ENCODE data around the gene GATAD2A.

GATAD2A gene

DNA sequence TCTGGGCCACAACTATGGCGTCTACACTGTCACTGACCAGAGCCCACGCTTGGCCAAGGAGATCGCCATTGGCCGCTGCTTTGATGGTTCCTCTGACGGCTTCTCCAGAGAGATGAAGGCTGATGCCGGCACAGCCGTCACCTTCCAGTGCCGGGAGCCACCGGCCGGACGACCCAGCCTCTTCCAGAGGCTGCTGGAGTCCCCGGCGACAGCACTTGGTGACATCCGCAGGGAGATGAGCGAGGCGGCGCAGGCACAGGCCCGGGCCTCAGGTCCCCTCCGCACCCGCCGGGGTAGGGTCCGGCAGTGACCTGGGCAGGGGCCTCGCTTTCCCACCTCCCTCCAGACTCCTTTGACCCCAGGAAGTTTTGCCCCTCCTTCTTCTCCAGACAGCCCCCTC, 140.2 kb downstream of the GATAD2A start:
- Histone ChIP-seq H3K4me2 (ENCODE audit: low read length) (no peak overlapping the region), H3K79me2 (ENCODE audit: low read length) (no peaks in the 10 kb centered on the region), H3K9ac (ENCODE audit: low read length) (no peak overlapping the region), H4K20me1 (ENCODE audit: insufficient read depth, low read length) (no peaks in the 10 kb centered on the region), H3K9me3 (ENCODE audit: insufficient read depth, low read length) (no peaks in the 10 kb centered on the region), H3K27me3 (ENCODE audit: low read depth, low read length) (no peaks in the 10 kb centered on the region), H2AFZ (ENCODE audit: low read depth, low read length) (no peak overlapping the region), H3K4me1 (ENCODE audit: low read length) (no peaks in the 10 kb centered on the region), H3K27ac (ENCODE audit: low read length) (no peak overlapping the region), H3K36me3 (replicated peaks; ENCODE audit: low read depth, low read length) (no peaks in the 10 kb centered on the region), H3K4me3 (ENCODE audit: low read length) (no peak overlapping the region)
- TF ChIP-seq, protein P1, sequence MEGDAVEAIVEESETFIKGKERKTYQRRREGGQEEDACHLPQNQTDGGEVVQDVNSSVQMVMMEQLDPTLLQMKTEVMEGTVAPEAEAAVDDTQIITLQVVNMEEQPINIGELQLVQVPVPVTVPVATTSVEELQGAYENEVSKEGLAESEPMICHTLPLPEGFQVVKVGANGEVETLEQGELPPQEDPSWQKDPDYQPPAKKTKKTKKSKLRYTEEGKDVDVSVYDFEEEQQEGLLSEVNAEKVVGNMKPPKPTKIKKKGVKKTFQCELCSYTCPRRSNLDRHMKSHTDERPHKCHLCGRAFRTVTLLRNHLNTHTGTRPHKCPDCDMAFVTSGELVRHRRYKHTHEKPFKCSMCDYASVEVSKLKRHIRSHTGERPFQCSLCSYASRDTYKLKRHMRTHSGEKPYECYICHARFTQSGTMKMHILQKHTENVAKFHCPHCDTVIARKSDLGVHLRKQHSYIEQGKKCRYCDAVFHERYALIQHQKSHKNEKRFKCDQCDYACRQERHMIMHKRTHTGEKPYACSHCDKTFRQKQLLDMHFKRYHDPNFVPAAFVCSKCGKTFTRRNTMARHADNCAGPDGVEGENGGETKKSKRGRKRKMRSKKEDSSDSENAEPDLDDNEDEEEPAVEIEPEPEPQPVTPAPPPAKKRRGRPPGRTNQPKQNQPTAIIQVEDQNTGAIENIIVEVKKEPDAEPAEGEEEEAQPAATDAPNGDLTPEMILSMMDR (IDR thresholded peaks at IDR 0.05; ENCODE audit: low read depth, low read length): no peak
- no peak for TF ChIP-seq EZH2phosphoT487 (IDR thresholded peaks at IDR 0.05; ENCODE audit: low read depth)

DNA sequence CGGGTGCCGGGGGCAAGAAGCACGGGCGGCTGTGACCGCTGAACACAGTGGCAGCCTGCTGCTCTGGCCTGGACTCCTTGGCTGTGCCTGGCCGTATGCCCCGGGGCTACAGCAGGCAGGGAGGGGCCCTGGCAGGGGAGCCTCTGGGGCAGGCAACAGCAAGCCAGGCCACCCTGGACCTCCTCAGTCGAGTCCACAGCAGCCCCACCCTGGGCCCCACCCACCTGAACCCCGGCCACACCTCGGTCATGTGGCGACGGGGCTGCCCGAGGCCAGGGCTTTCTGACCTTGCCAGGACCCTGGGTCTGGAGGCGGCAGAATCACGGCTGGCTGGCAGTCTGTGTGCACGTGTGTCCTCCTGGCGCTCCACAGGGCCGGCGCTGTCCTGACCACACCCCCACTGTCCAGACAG, 141.3 kb downstream of the GATAD2A start:
- no peak overlapping the region for H3K4me2 ChIP-seq (ENCODE audit: low read length)
- H3K4me1 ChIP-seq (ENCODE audit: low read length): no peaks in the 10 kb centered on the region
- no peak overlapping the region for H3K4me3 ChIP-seq (ENCODE audit: low read length)
- no peak for TF ChIP-seq EZH2phosphoT487 (IDR thresholded peaks at IDR 0.05; ENCODE audit: low read depth)
- TF ChIP-seq, protein P1 (IDR thresholded peaks at IDR 0.05; ENCODE audit: low read depth, low read length): no peak
- no peak overlapping the region for H3K27ac ChIP-seq (ENCODE audit: low read length)
- no peaks in the 10 kb centered on the region for H3K36me3 ChIP-seq (replicated peaks; ENCODE audit: low read depth, low read length)
- no peaks in the 10 kb centered on the region for H3K27me3 ChIP-seq (ENCODE audit: low read depth, low read length)
- no peaks in the 10 kb centered on the region for H3K79me2 ChIP-seq (ENCODE audit: low read length)
- no peak overlapping the region for H3K9ac ChIP-seq (ENCODE audit: low read length)
- no peak overlapping the region for H2AFZ ChIP-seq (ENCODE audit: low read depth, low read length)
- no peaks in the 10 kb centered on the region for H4K20me1 ChIP-seq (ENCODE audit: insufficient read depth, low read length)
- H3K9me3 ChIP-seq (ENCODE audit: insufficient read depth, low read length): no peaks in the 10 kb centered on the region

DNA sequence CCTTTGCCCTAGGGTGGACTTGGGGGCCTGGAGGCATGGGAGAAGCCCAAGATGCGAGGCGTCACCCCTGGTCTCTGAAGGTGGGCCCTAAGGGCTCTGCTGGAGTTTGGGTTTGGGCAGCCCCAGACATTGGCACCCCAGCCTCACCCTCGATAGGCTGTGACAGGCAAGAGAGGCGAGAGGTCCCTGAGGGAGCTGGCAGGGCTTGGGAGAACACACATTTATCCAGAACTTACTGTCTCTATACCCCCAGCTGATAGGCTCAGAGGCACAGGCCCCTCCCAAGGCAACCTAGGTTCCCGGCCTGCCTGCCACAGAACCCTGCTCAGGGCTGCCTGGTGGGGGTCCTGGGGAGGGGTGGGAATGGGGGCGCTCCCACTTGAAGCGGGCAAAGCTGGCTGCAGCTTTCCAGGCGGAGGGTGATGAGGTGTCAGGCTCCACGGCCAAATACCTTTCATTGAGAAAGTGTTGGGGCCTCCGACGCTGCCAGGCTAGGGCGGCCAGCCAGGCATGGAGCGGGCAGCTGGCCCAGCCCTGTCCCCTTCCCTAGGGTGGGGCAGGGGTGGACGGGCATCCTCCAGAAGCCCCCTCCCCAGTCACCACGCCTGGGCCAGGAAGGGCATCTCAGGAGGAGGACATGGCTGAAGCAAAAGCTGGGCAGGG, 142.3 kb downstream of the GATAD2A start:
- no peaks in the 10 kb centered on the region for H3K79me2 ChIP-seq (ENCODE audit: low read length)
- TF ChIP-seq, protein P1 (IDR thresholded peaks at IDR 0.05; ENCODE audit: low read depth, low read length): no peak
- TF ChIP-seq EZH2phosphoT487 (IDR thresholded peaks at IDR 0.05; ENCODE audit: low read depth): no peak
- H3K4me3 ChIP-seq (ENCODE audit: low read length): no peak overlapping the region
- no peak overlapping the region for H3K27ac ChIP-seq (ENCODE audit: low read length)
- no peaks in the 10 kb centered on the region for H3K27me3 ChIP-seq (ENCODE audit: low read depth, low read length)
- no peak overlapping the region for H3K4me2 ChIP-seq (ENCODE audit: low read length)
- no peaks in the 10 kb centered on the region for H4K20me1 ChIP-seq (ENCODE audit: insufficient read depth, low read length)
- no peaks in the 10 kb centered on the region for H3K4me1 ChIP-seq (ENCODE audit: low read length)
- no peaks in the 10 kb centered on the region for H3K36me3 ChIP-seq (replicated peaks; ENCODE audit: low read depth, low read length)
- H2AFZ ChIP-seq (ENCODE audit: low read depth, low read length): no peak overlapping the region
- no peaks in the 10 kb centered on the region for H3K9me3 ChIP-seq (ENCODE audit: insufficient read depth, low read length)
- H3K9ac ChIP-seq (ENCODE audit: low read length): no peak overlapping the region

DNA sequence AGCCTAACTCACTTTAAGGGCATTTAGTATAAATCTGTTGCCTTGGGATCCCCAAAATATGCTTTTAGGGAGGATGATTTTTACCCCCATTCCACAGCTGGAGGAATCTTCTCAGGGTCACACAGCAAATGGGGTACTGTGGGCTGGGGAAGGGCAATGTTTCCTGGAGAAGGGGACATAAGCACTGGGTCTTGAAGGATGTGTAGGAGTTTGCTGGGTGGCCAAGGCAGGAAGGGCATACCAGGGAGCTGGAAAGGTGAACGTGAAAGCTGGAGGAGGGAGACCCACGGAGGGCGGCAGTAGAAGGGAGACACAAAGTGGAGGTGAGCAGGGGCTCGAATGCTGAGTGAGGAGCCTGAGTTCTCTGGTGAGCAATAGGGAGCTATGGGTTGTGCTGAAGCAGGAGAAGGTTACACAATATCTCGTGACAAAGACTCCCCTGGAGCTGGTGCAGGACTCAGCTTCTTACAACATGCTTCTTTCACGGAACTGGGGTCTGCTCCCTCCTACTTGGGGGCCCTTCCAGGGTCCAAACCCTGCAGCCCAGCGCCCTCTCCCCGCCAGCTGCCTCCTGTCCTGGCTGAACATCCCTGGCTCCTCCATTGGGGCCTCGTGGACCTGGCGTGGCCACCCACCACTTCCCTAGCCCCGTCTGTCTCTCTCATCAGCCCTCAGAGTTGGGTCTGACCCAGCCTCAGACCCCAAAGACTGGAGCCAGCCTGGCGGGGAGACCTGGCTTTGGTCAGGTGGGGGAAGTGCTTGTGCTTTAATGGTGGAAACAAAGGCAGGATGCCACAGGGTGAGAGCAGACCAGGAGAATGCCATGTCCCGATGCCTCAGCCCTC, 143.7 kb downstream of the GATAD2A start:
- no peak overlapping the region for H3K4me3 ChIP-seq (ENCODE audit: low read length)
- no peaks in the 10 kb centered on the region for H3K36me3 ChIP-seq (replicated peaks; ENCODE audit: low read depth, low read length)
- H3K4me2 ChIP-seq (ENCODE audit: low read length): no peak overlapping the region
- H3K4me1 ChIP-seq (ENCODE audit: low read length): no peaks in the 10 kb centered on the region
- H3K79me2 ChIP-seq (ENCODE audit: low read length): no peaks in the 10 kb centered on the region
- H4K20me1 ChIP-seq (ENCODE audit: insufficient read depth, low read length): no peaks in the 10 kb centered on the region
- H2AFZ ChIP-seq (ENCODE audit: low read depth, low read length): no peak overlapping the region
- no peak for TF ChIP-seq EZH2phosphoT487 (IDR thresholded peaks at IDR 0.05; ENCODE audit: low read depth)
- TF ChIP-seq, protein P1 (IDR thresholded peaks at IDR 0.05; ENCODE audit: low read depth, low read length): no peak
- no peaks in the 10 kb centered on the region for H3K9me3 ChIP-seq (ENCODE audit: insufficient read depth, low read length)
- H3K27me3 ChIP-seq (ENCODE audit: low read depth, low read length): no peaks in the 10 kb centered on the region
- H3K9ac ChIP-seq (ENCODE audit: low read length): no peak overlapping the region
- H3K27ac ChIP-seq (ENCODE audit: low read length): no peak overlapping the region
